A204.1 (cell line): Measurements from ENCODE around the gene ZNF776.
"Not testable (repeated sequence)": the region's sequence is repeated elsewhere in the genome, so short reads cannot be mapped to it uniquely, and the experiment has no call there.

Source experiments
- FAIRE-seq: peaks from 2 replicates; lab custom pipeline; 2012; peaks lifted over from hg19 to GRCh38; lab: Jason Lieb, UNC

Gene ZNF776

GRCh38 chr19:57779220-57779845 lies 32.7 kb downstream of the ZNF776 start:
- no peak for FAIRE-seq

GRCh38 chr19:57786286-57786685 lies 39.7 kb downstream of the ZNF776 start:
- no peak for FAIRE-seq

GRCh38 chr19:57786906-57787305 lies 40.3 kb downstream of the ZNF776 start:
- FAIRE-seq: no peak

GRCh38 chr19:57788114-57788692 lies 41.6 kb downstream of the ZNF776 start:
- FAIRE-seq: no peak

GRCh38 chr19:57789288-57789687 lies 42.7 kb downstream of the ZNF776 start:
- FAIRE-seq: no peak

- FAIRE-seq: not testable (repeated sequence)
Observed at GRCh38 chr19:57796580-57796979, 50.0 kb downstream of the ZNF776 start.

- no peak for FAIRE-seq
Observed at GRCh38 chr19:57800696-57801095, 54.1 kb downstream of the ZNF776 start.

GRCh38 chr19:57802269-57802668 lies 55.7 kb downstream of the ZNF776 start:
- no peak for FAIRE-seq

GRCh38 chr19:57803265-57803593 lies 56.6 kb downstream of the ZNF776 start:
- peak; percentile 92 for FAIRE-seq

GRCh38 chr19:57803594-57804325 lies 57.1 kb downstream of the ZNF776 start:
- FAIRE-seq: no peak

GRCh38 chr19:57807541-57807940 lies 60.9 kb downstream of the ZNF776 start:
- no peak for FAIRE-seq
